Suprapubic skin (tissue), 4 donors: Measurements from ENCODE around the gene MAP2K4.

Experiments used
- POLR2A ChIP-seq, 2 donors: fragments of 450-650 bp; IDR thresholded peaks; one replicate each; pipeline ENCODE4 v1.6.1; 2017; ENCODE audit warnings: antibody characterized with exemption in 2 of 2, mild to moderate bottlenecking in 2 of 2, moderate library complexity in 2 of 2
- POLR2AphosphoS5 ChIP-seq, 3 donors: sonication (generic); formaldehyde crosslinking; IDR thresholded peaks; one replicate each; pipeline ENCODE4 v1.6.1; 2017; ENCODE audit warnings: antibody characterized with exemption in 3 of 3
- TF ChIP-seq, protein P1 (sequence below), 2 donors: fragments of 200-600 bp in 1 of 2; fragments of 450-650 bp in 1 of 2; sonication (generic) in 1 of 2; IDR thresholded peaks; one replicate each; pipeline ENCODE4 v1.5.1; 2016 to 2019; ENCODE audit warnings: antibody characterized with exemption in 2 of 2, mild to moderate bottlenecking in 1 of 2, moderate library complexity in 1 of 2

DNA sequence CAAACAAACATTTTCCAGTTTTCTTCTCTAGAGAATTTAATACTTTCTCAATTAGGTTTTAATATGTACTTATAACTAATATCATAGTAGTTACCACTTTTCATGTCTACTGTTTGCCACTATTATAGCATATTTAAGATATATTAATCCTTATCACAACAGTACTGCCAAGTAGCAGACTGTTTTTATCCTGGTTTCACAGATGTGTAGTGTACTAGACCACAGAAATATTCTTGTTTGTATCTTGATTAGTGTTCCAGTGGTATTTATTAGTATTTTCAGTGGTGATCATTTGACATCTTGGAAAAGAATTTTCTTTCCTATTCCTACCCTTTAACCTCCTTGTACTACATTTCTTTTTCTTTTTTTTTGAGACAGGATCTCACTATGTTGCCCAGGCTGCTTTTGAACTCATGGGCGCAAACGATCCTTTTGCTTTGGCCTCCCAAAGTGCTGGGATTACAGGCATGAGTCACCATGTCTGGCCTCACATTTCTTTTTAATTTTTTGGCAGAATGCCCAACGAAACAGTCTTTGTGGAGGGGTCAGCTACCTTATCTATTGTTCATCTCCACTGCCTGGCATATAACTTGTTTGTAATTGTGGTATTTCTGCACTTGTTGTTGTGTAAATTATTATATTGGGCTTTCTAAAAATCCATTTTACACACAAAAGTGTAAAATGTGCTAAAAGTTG is 27.2 kb downstream of the MAP2K4 start:
- TF ChIP-seq, protein P1, sequence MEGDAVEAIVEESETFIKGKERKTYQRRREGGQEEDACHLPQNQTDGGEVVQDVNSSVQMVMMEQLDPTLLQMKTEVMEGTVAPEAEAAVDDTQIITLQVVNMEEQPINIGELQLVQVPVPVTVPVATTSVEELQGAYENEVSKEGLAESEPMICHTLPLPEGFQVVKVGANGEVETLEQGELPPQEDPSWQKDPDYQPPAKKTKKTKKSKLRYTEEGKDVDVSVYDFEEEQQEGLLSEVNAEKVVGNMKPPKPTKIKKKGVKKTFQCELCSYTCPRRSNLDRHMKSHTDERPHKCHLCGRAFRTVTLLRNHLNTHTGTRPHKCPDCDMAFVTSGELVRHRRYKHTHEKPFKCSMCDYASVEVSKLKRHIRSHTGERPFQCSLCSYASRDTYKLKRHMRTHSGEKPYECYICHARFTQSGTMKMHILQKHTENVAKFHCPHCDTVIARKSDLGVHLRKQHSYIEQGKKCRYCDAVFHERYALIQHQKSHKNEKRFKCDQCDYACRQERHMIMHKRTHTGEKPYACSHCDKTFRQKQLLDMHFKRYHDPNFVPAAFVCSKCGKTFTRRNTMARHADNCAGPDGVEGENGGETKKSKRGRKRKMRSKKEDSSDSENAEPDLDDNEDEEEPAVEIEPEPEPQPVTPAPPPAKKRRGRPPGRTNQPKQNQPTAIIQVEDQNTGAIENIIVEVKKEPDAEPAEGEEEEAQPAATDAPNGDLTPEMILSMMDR (IDR thresholded peaks at IDR 0.05), result no peak
- TF ChIP-seq POLR2A (IDR thresholded peaks at IDR 0.05), result no peak
- TF ChIP-seq POLR2AphosphoS5 (IDR thresholded peaks at IDR 0.05), result no peak
